GM19351 (cell line): ENCODE data around the gene USP34.

ENCODE experiments used
- ATAC-seq: cut with Tn5 transposase; IDR thresholded peaks from one replicate; pipeline ENCODE4 v1.9.1; 2021; ENCODE audit warnings: mild to moderate bottlenecking, moderate library complexity; ENCODE audit not compliant: unreplicated experiment

The USP34 gene

GRCh38 chr2:61255580-61256437 lies 215.1 kb downstream of the USP34 start:
- ATAC-seq, result no peak

GRCh38 chr2:61254536-61254935 lies 216.4 kb downstream of the USP34 start:
- no peak for ATAC-seq

GRCh38 chr2:61253136-61253535 lies 217.8 kb downstream of the USP34 start:
- ATAC-seq, result no peak

- ATAC-seq, result no peak
Observed at GRCh38 chr2:61252031-61252430, 218.9 kb downstream of the USP34 start.

- ATAC-seq, result no peak
Observed at GRCh38 chr2:61249521-61250071, 221.3 kb downstream of the USP34 start.

- ATAC-seq, result no peak
Observed at GRCh38 chr2:61247204-61247812, 223.6 kb downstream of the USP34 start.

- ATAC-seq, result no peak
Observed at GRCh38 chr2:61244694-61245093, 226.2 kb downstream of the USP34 start.

GRCh38 chr2:61241266-61241665 lies 229.6 kb downstream of the USP34 start:
- ATAC-seq, result no peak

GRCh38 chr2:61238219-61239012 lies 232.5 kb downstream of the USP34 start:
- no peak for ATAC-seq

GRCh38 chr2:61235716-61236115 lies 235.2 kb downstream of the USP34 start:
- ATAC-seq, result no peak

- no peak for ATAC-seq
Observed at GRCh38 chr2:61233581-61233980, 237.3 kb downstream of the USP34 start.

GRCh38 chr2:61229936-61230335 lies 241.0 kb downstream of the USP34 start:
- no peak for ATAC-seq

GRCh38 chr2:61222567-61222966 lies 248.3 kb downstream of the USP34 start:
- ATAC-seq, result no peak

- ATAC-seq, result no peak
Observed at GRCh38 chr2:61221819-61222218, 249.1 kb downstream of the USP34 start.

GRCh38 chr2:61220768-61221167 lies 250.1 kb downstream of the USP34 start:
- no peak for ATAC-seq

GRCh38 chr2:61218817-61219170 lies 252.1 kb downstream of the USP34 start:
- ATAC-seq, result no peak

GRCh38 chr2:61218076-61218816 lies 252.6 kb downstream of the USP34 start:
- ATAC-seq, result no peak

- ATAC-seq, result no peak
Observed at GRCh38 chr2:61214171-61214570, 256.7 kb downstream of the USP34 start.

GRCh38 chr2:61210332-61210981 lies 260.4 kb downstream of the USP34 start:
- no peak for ATAC-seq

GRCh38 chr2:61205132-61205531 lies 265.8 kb downstream of the USP34 start:
- no peak for ATAC-seq
